Adrenal gland (tissue), 5 donors: ENCODE measurements around the gene SLC6A18.

Source experiments
- CTCF ChIP-seq, 6 experiments: fragments of 450-650 bp in 4 of 6; fragments of 200-600 bp in 2 of 6; sonication (generic) in 1 of 6; IDR thresholded peaks; 1 replicate in 5 of 6; 2 replicates in 1 of 6; pipeline versions ENCODE4 v1.5.1 to v1.8.0; 2016 to 2021; ENCODE audit warnings: antibody characterized with exemption in 6 of 6, mild to moderate bottlenecking in 2 of 6, moderate library complexity in 1 of 6
- POLR2A ChIP-seq, 2 donors: fragments of 450-650 bp; IDR thresholded peaks; one replicate each; pipeline ENCODE4 v1.6.1; 2017; ENCODE audit warnings: antibody characterized with exemption in 2 of 2, mild to moderate bottlenecking in 2 of 2, moderate library complexity in 1 of 2
- donor health status: DM: no; HTN: no; CAD: no.

GRCh38 chr5:1270933-1271914 is 46.0 kb downstream of the SLC6A18 start:
- TF ChIP-seq CTCF (IDR thresholded peaks at IDR 0.05) (no peak), POLR2A (IDR thresholded peaks at IDR 0.05) (no peak)
